ENCODE measurements around the gene HPS1.

DNA sequence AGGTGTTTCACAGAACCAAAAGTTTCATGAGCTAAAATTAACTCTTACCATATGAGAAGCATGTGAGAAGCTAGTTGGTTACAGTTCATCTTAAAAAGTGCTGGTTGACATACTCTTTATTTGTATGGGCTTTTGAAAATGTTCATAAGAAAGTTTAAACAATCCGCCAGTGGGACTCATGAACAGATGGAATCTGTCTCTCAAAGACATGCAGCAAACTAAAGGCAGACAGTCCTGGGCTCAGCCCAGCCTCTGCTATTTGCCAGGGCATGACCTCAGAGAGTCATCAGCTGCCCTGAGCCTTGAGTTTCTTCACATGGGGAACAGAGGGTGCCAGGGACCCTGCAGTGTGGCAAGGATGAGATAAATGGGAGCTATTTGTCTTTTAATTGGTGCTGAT lies 35.0 kb downstream of the HPS1 start:
- TF ChIP-seq MAX (IDR thresholded peaks at IDR 0.05; ENCODE audit: insufficient read depth, insufficient read length) (no peak), POLR2A (IDR thresholded peaks at IDR 0.05; ENCODE audit: low read depth, low read length) (no peak), EZH2 (IDR thresholded peaks at IDR 0.05; ENCODE audit: borderline replicate concordance, low read depth, low read length, severe bottlenecking) (no peak), GATA2 (IDR thresholded peaks at IDR 0.05; ENCODE audit: insufficient read depth, insufficient read length, low read depth, low read length) (no peak), POLR2AphosphoS5 (IDR thresholded peaks at IDR 0.05; ENCODE audit: insufficient read depth, low read depth, low read length) (no peak)
- TF ChIP-seq, protein P1, sequence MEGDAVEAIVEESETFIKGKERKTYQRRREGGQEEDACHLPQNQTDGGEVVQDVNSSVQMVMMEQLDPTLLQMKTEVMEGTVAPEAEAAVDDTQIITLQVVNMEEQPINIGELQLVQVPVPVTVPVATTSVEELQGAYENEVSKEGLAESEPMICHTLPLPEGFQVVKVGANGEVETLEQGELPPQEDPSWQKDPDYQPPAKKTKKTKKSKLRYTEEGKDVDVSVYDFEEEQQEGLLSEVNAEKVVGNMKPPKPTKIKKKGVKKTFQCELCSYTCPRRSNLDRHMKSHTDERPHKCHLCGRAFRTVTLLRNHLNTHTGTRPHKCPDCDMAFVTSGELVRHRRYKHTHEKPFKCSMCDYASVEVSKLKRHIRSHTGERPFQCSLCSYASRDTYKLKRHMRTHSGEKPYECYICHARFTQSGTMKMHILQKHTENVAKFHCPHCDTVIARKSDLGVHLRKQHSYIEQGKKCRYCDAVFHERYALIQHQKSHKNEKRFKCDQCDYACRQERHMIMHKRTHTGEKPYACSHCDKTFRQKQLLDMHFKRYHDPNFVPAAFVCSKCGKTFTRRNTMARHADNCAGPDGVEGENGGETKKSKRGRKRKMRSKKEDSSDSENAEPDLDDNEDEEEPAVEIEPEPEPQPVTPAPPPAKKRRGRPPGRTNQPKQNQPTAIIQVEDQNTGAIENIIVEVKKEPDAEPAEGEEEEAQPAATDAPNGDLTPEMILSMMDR (IDR thresholded peaks at IDR 0.05; ENCODE audit: extremely low read depth in 1 of 2, insufficient read depth in 1 of 2, low read depth in 1 of 2, low read length in 2 of 2), result no peak

All from endothelial cell of umbilical vein (primary cell).